Mesendoderm (in vitro differentiated cells): Measurements from ENCODE around the gene LYSMD3.

Experiments used
- DNase-seq: peaks from one replicate; pipeline ENCODE4 v3.0.0; 2013
- H2AK5ac ChIP-seq: 2 replicates; pipeline ENCODE4 v1.6.1; 2013; ENCODE audit warnings: low read length, inconsistent platforms
- H2BK120ac ChIP-seq: 2 replicates; pipeline ENCODE4 v1.6.1; 2013; ENCODE audit warnings: low read depth, mild to moderate bottlenecking, low read length, moderate library complexity, mixed read lengths
- H2BK15ac ChIP-seq: replicated peaks from 2 replicates; pipeline ENCODE4 v1.6.1; 2013; ENCODE audit warnings: low read depth, mild to moderate bottlenecking, moderate library complexity
- H2BK5ac ChIP-seq: 2 replicates; pipeline ENCODE4 v1.6.1; 2013; ENCODE audit warnings: low read length, inconsistent platforms
- H3K18ac ChIP-seq: 2 replicates; pipeline ENCODE4 v1.6.1; 2013; ENCODE audit warnings: mild to moderate bottlenecking, low read length, mixed read lengths
- H3K23ac ChIP-seq: one replicate; pipeline ENCODE4 v1.6.1; 2013; ENCODE audit warnings: low read length
- H3K27ac ChIP-seq: 2 replicates; pipeline ENCODE4 v1.5.1; 2013; ENCODE audit warnings: low read depth, mild to moderate bottlenecking, inconsistent platforms, low read length, moderate library complexity
- H3K27me3 ChIP-seq: 2 replicates; pipeline ENCODE4 v1.6.1; 2013; ENCODE audit warnings: low read length, control low read depth, mild to moderate bottlenecking, inconsistent platforms; ENCODE audit not compliant: insufficient read depth, poor library complexity
- H3K36me3 ChIP-seq: 2 replicates; pipeline ENCODE4 v1.6.1; 2013; ENCODE audit warnings: low read length, inconsistent platforms; ENCODE audit not compliant: control insufficient read depth, insufficient read depth
- H3K4ac ChIP-seq: one replicate; pipeline ENCODE4 v1.6.1; 2013; ENCODE audit warnings: low read depth, mild to moderate bottlenecking, low read length, moderate library complexity
- H3K4me1 ChIP-seq: 2 replicates; pipeline ENCODE4 v1.6.1; 2013; ENCODE audit warnings: low read depth, low read length, inconsistent platforms; ENCODE audit not compliant: control insufficient read depth
- H3K4me2 ChIP-seq: 2 replicates; pipeline ENCODE4 v1.6.1; 2013; ENCODE audit warnings: low read length
- H3K4me3 ChIP-seq: 2 replicates; pipeline ENCODE4 v1.5.1; 2013; ENCODE audit warnings: mild to moderate bottlenecking, low read length
- H3K56ac ChIP-seq: one replicate; pipeline ENCODE4 v1.6.1; 2013; ENCODE audit warnings: low read length
- H3K79me1 ChIP-seq: 2 replicates; pipeline ENCODE4 v1.6.1; 2013; ENCODE audit warnings: low read length, inconsistent platforms
- H3K79me2 ChIP-seq: 2 replicates; pipeline ENCODE4 v1.6.1; 2013; ENCODE audit warnings: mild to moderate bottlenecking, low read length; ENCODE audit not compliant: control insufficient read depth, insufficient read depth
- H3K9ac ChIP-seq: 2 replicates; pipeline ENCODE4 v1.6.1; 2013; ENCODE audit warnings: low read length, inconsistent platforms
- H4K5ac ChIP-seq: one replicate; pipeline ENCODE4 v1.6.1; 2013; ENCODE audit warnings: low read length
- H4K8ac ChIP-seq: one replicate; pipeline ENCODE4 v1.6.1; 2013; ENCODE audit warnings: low read depth, mild to moderate bottlenecking, control low read depth, low read length, moderate library complexity
- WGBS: extraction: QIAGEN DNeasy Blood & Tissue Kit; methylation state at CpG from one replicate; pipeline ENCODE4 v1.1.7; 2013; ENCODE audit warnings: low lambda C conversion rate, missing lambda C conversion rate; ENCODE audit not compliant: insufficient coverage; ENCODE audit errors: extremely low coverage; 5-methylcytosine and 5-hydroxymethylcytosine counted together

LYSMD3 gene

DNA sequence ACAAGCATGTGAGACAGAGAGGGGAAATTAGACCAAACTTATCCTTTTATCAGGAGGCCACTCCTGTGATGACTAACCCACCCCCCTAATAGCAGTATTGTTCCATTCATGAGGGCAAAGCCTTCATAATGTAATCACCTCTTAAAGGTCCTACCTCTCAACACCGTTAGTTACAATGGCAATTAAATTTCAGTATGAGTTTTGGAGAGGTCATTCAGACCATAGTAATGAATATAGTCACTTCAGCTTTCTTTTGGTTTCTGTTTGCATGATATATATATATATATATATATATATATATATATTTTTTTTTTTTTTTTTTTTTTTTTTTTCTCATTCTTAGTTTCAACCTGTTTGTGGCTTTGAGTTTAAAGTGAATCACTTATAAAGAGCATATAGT, 39.7 kb upstream of the LYSMD3 start:
- no peak overlapping the region for H3K23ac ChIP-seq
- no CpG with 5 or more reads among the region's 1 CpG for WGBS

DNA sequence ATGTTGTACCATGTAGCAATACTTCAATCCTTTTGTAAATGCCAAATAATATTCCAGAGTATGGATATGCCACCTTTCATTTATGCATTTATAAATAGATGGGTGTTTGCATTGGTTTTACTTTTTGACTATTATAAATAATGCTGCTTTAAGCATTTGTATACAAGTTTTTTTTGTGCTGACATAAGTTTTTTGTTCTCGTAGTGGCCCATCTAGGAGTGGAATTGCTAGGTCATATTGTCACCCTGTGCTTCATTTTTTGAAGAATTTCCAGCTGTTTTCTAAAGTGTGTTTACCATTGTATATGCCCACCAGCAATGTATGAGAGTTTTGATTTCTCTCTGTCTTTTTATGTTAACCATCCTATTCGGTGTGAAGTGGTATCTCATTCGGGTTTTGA, 36.1 kb upstream of the LYSMD3 start:
- WGBS: no CpG with 5 or more reads among the region's 3 CpGs
- Histone ChIP-seq H3K4me2 (no peak overlapping the region), H3K18ac (no peak overlapping the region), H3K23ac (no peak overlapping the region), H4K8ac (no peak overlapping the region), H3K4me1 (no peaks in the 10 kb centered on the region), H3K27ac (no peak overlapping the region), H4K5ac (no peak overlapping the region), H3K27me3 (no peaks in the 10 kb centered on the region), H3K4me3 (no peak overlapping the region), H3K79me1 (no peaks in the 10 kb centered on the region), H3K4ac (no peak overlapping the region), H3K79me2 (peaks cover 4% of the 10 kb centered on the region), H3K9ac (no peak overlapping the region), H3K56ac (no peak overlapping the region), H3K36me3 (no peaks in the 10 kb centered on the region), H2BK120ac (no peak overlapping the region), H2AK5ac (no peak overlapping the region), H2BK15ac (no peak overlapping the region), H2BK5ac (no peak overlapping the region)
- no peak for DNase-seq

More for the DNA sequence above, 39.7 kb upstream of the LYSMD3 start:
- H3K56ac ChIP-seq: no peak overlapping the region
- no peak overlapping the region for H4K5ac ChIP-seq
- no peak overlapping the region for H3K4ac ChIP-seq
- H3K4me2 ChIP-seq: no peak overlapping the region
- H3K4me3 ChIP-seq: no peak overlapping the region
- H3K4me1 ChIP-seq: no peaks in the 10 kb centered on the region
- no peak overlapping the region for H3K18ac ChIP-seq
- no peak overlapping the region for H3K27ac ChIP-seq
- no peak for DNase-seq
- no peaks in the 10 kb centered on the region for H3K79me1 ChIP-seq
- no peak overlapping the region for H2AK5ac ChIP-seq
- no peaks in the 10 kb centered on the region for H3K27me3 ChIP-seq
- H4K8ac ChIP-seq: no peak overlapping the region
- no peaks in the 10 kb centered on the region for H3K36me3 ChIP-seq
- no peak overlapping the region for H2BK5ac ChIP-seq
- H3K9ac ChIP-seq: no peak overlapping the region
- no peak overlapping the region for H2BK120ac ChIP-seq
- H3K79me2 ChIP-seq: peaks cover 11% of the 10 kb centered on the region
- no peak overlapping the region for H2BK15ac ChIP-seq

- Histone ChIP-seq H4K8ac (no peak overlapping the region), H3K56ac (no peak overlapping the region), H3K4me3 (no peak overlapping the region), H3K4me2 (no peak overlapping the region), H3K79me2 (peaks cover 4% of the 10 kb centered on the region), H2AK5ac (no peak overlapping the region), H4K5ac (no peak overlapping the region), H3K18ac (no peak overlapping the region), H3K4me1 (no peaks in the 10 kb centered on the region), H3K27me3 (no peaks in the 10 kb centered on the region), H3K23ac (no peak overlapping the region), H3K79me1 (no peaks in the 10 kb centered on the region), H3K27ac (no peak overlapping the region), H3K36me3 (no peaks in the 10 kb centered on the region), H2BK15ac (no peak overlapping the region), H3K9ac (no peak overlapping the region), H2BK5ac (no peak overlapping the region), H3K4ac (no peak overlapping the region), H2BK120ac (no peak overlapping the region)
- no peak for DNase-seq
- WGBS: no CpG with 5 or more reads among the region's 1 CpG
Observed at GRCh38 chr5:90563108-90563507, 33.7 kb upstream of the LYSMD3 start.

DNA sequence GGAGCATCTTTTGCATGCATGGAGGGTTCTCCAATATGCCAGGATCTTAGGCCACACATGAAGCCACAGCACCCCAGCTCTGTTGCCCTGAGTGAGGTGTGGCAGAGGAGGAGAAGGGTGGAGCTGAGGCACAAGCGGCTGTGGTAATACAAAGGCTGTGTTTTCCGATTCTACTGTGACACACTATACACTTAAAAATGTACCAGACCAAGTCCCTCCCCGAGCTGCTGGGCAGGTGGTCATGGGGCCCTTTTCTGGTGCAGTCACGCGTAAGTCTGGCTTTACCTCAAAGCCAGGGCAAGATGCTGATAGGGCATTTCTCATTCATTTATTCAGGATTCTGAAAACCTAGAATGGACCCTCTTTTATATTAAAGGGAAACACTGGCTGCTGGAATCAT, 33.0 kb upstream of the LYSMD3 start:
- Histone ChIP-seq H3K4me3 (no peak overlapping the region), H3K18ac (no peak overlapping the region), H2AK5ac (no peak overlapping the region), H3K4me1 (no peaks in the 10 kb centered on the region), H3K4me2 (no peak overlapping the region), H2BK120ac (no peak overlapping the region), H3K27me3 (no peaks in the 10 kb centered on the region), H3K9ac (no peak overlapping the region), H3K56ac (no peak overlapping the region), H3K36me3 (no peaks in the 10 kb centered on the region), H2BK5ac (no peak overlapping the region), H4K8ac (no peak overlapping the region), H3K4ac (no peak overlapping the region), H3K23ac (no peak overlapping the region), H3K27ac (no peak overlapping the region), H4K5ac (no peak overlapping the region), H3K79me2 (peaks cover 4% of the 10 kb centered on the region), H3K79me1 (no peaks in the 10 kb centered on the region), H2BK15ac (no peak overlapping the region)
- WGBS: no CpG with 5 or more reads among the region's 5 CpGs
- DNase-seq: no peak

DNA sequence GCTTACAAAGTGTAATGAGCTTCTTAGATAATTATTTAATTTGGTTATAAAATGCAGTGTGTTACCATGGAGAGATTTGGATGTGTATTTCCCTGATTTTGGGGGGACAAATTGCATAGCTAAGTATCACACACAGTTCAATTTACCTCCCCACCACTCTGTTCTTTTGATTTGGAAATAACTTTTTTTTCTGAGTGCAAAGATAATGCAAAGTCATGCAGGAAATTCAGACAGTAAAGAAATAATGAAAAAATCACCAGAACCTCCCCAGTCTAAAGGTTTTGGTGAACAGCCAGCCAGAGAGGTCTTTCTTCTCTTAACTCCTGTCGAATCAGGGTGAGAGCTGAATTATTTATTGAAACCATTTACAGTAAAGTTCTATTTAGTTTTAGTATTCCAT, 32.4 kb upstream of the LYSMD3 start:
- Histone ChIP-seq H3K27me3 (no peaks in the 10 kb centered on the region), H3K9ac (no peak overlapping the region), H3K4me2 (no peak overlapping the region), H3K23ac (no peak overlapping the region), H3K56ac (no peak overlapping the region), H3K36me3 (no peaks in the 10 kb centered on the region), H3K27ac (no peak overlapping the region), H3K18ac (no peak overlapping the region), H3K4me1 (no peaks in the 10 kb centered on the region), H2AK5ac (no peak overlapping the region), H3K4ac (no peak overlapping the region), H3K79me1 (no peaks in the 10 kb centered on the region), H3K4me3 (no peak overlapping the region), H2BK120ac (no peak overlapping the region), H3K79me2 (peaks cover 4% of the 10 kb centered on the region), H4K8ac (no peak overlapping the region), H4K5ac (no peak overlapping the region), H2BK15ac (no peak overlapping the region), H2BK5ac (no peak overlapping the region)
- WGBS: no CpG with 5 or more reads among the region's 1 CpG
- DNase-seq: no peak

DNA sequence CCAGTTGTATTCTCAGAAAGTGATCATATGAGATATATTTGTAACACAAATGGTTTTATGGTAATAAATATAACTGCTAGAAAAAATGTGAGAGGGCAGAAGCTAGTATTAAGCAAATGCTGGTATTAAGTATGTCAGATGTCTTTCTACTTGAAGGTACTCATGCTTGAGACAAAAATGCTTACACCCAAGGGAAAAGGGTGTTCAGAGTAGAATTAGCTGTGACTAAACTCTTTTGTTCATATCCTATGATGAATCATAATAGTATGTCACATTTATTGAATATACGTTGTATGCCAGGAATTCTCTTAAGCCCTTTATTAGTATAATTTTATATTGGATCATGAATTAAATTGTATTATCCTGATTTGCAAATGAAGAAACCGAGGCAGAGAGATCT, 31.4 kb upstream of the LYSMD3 start:
- Histone ChIP-seq H3K4me3 (no peak overlapping the region), H3K23ac (no peak overlapping the region), H4K5ac (no peak overlapping the region), H3K79me2 (peaks cover 4% of the 10 kb centered on the region), H3K9ac (no peak overlapping the region), H3K79me1 (no peaks in the 10 kb centered on the region), H3K4me1 (no peaks in the 10 kb centered on the region), H3K27me3 (no peaks in the 10 kb centered on the region), H3K36me3 (no peaks in the 10 kb centered on the region), H3K56ac (no peak overlapping the region), H3K4me2 (no peak overlapping the region), H2BK120ac (no peak overlapping the region), H3K27ac (no peak overlapping the region), H3K4ac (no peak overlapping the region), H2BK15ac (no peak overlapping the region), H2BK5ac (no peak overlapping the region), H2AK5ac (no peak overlapping the region), H3K18ac (no peak overlapping the region), H4K8ac (no peak overlapping the region)
- DNase-seq: no peak
- WGBS: no CpG with 5 or more reads among the region's 2 CpGs
